Endometrial microvascular endothelial cells (primary cell): Measurements from ENCODE around the gene OR10H5. TPM values are rescaled to one million over a fixed set of nuclear protein-coding genes. Genes with fewer than 3 reads are reported as not detected.
"Not testable (repeated sequence)": the region's sequence is repeated elsewhere in the genome, so short reads cannot be mapped to it uniquely, and the experiment has no call there.

Experiments used
- in situ Hi-C: cut with HindIII; loops from 2 replicates; pipeline ENCODE4 v1.10.0; 2017; ENCODE audit warnings: low sequenced_read_pairs, low pct_unique_long_range_greater_than_20kb; ENCODE audit errors: inconsistent ontology term
- total RNA-seq: library from RNA; depleted of rRNA; stranded (reverse); fragments of >200 nt; gene quantifications from one replicate; pipeline ENCODE4 v1.2.3, GENCODE V29; 2015; ENCODE audit errors: inconsistent ontology term

Gene OR10H5
- total RNA-seq, 1 donor from 2014 or later: not detected

- in situ Hi-C loops: not testable (repeated sequence)
Observed at GRCh38 chr19:15839888-15840287, 52.4 kb downstream of the OR10H5 start.

GRCh38 chr19:15840833-15841232 is 53.4 kb downstream of the OR10H5 start:
- in situ Hi-C loops: no loop called here

GRCh38 chr19:15841875-15842569 is 54.6 kb downstream of the OR10H5 start:
- in situ Hi-C loops: no loop called here

- in situ Hi-C loops: no loop called here
Observed at GRCh38 chr19:15843203-15843893, 55.9 kb downstream of the OR10H5 start.

- in situ Hi-C loops: not testable (repeated sequence)
Observed at GRCh38 chr19:15843894-15844222, 56.4 kb downstream of the OR10H5 start.

GRCh38 chr19:15846923-15847322 is 59.5 kb downstream of the OR10H5 start:
- in situ Hi-C loops: no loop called here

GRCh38 chr19:15850385-15850784 is 62.9 kb downstream of the OR10H5 start:
- in situ Hi-C loops: no loop called here

Other genes with a start within 250 kb of the OR10H5 start
- not detected for gene CYP4F8, start 172.4 kb upstream of the OR10H5 start, total RNA-seq
- gene CYP4F3, start 146.8 kb upstream of the OR10H5 start, total RNA-seq: not detected
- not detected for gene CYP4F12, start 114.6 kb upstream of the OR10H5 start, total RNA-seq
- not detected for gene OR10H2, start 59.6 kb upstream of the OR10H5 start, total RNA-seq
- not detected for gene OR10H3, start 49.7 kb upstream of the OR10H5 start, total RNA-seq
- gene OR10H1, start 28.0 kb downstream of the OR10H5 start, total RNA-seq: not detected
- not detected for gene CYP4F2, start 110.4 kb downstream of the OR10H5 start, total RNA-seq
- gene CYP4F11, start 146.9 kb downstream of the OR10H5 start, total RNA-seq: not detected
- not detected for gene OR10H4, start 161.3 kb downstream of the OR10H5 start, total RNA-seq